A204.1 (cell line): Measurements from ENCODE around the gene SOWAHC.
"Not testable (repeated sequence)": the region's sequence is repeated elsewhere in the genome, so short reads cannot be mapped to it uniquely, and the experiment has no call there.

Experiments
- FAIRE-seq: peaks from 2 replicates; lab custom pipeline; 2012; peaks lifted over from hg19 to GRCh38; lab: Jason Lieb, UNC

The SOWAHC gene

GRCh38 chr2:109615637-109616144, 1.5 kb downstream of the SOWAHC start:
- no peak for FAIRE-seq

DNA sequence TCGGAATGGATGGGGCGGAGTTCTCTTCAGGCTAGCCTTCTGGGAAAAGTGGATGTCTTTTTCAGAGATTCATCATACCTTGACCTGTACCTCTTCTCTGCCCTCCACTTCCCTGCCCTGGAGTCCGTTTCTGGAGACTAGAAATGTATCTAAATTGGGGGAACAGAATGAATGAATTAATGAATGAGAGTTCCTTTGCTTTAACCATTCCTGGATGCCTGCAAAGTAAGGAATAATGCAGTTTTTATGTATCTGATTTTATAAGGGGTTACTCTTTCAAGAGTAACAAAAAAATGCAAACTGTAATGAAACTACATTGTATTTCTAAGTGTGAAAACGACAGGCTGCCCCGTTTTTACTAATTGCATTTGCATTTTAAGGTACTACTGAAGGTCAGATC, 2.0 kb downstream of the SOWAHC start:
- FAIRE-seq = no peak

DNA sequence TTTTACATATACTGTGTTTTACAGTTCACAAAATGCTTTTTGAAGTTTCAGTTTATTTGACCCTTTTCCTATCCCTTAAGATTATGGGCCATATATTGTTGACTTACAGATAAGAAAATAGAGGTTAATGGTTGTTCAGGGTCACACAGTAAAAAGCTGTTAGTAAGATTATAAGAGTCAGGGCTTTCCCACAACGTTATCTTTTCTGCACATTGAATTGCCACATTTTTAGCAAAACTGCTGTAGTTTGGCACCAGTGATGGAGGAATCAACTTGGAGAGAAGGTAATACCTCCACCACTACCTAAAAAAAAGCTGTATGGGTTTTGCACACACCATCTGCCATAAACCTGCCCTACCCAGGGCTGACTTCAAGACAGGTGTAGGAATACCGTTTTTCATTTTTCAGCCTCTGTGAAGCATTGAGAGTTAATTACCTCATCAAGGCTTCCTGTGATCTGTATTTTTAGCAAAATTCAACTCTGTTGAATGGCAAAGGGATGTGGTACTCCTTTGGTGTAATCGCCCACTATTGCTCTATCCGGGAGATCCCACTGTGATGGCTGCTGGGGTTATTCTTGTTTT, 5.0 kb downstream of the SOWAHC start:
- FAIRE-seq = no peak

- FAIRE-seq = no peak
Measured at GRCh38 chr2:109623297-109623696, 9.1 kb downstream of the SOWAHC start.

GRCh38 chr2:109623923-109624322, 9.8 kb downstream of the SOWAHC start:
- FAIRE-seq = no peak

- FAIRE-seq = no peak
Measured at GRCh38 chr2:109624339-109624738, 10.2 kb downstream of the SOWAHC start.

DNA sequence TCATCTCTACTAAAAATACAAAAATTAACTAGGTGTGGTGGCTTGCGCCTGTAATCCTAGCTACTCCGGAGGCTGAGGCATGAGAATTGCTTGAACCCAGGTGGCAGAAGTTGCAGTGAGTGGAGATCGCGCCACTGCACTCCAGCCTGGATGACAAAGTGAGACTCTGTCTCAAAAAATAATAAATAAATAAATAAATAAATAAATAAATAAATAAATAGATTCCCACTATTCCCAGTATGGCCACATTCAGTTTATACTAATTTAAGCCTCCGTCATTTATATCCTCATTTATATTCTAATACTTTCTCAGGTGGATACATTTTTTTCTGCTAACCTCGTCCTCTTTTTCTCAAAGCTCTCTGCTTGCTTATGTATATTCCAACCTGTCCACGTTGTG, 14.2 kb downstream of the SOWAHC start:
- FAIRE-seq = not testable (repeated sequence)

DNA sequence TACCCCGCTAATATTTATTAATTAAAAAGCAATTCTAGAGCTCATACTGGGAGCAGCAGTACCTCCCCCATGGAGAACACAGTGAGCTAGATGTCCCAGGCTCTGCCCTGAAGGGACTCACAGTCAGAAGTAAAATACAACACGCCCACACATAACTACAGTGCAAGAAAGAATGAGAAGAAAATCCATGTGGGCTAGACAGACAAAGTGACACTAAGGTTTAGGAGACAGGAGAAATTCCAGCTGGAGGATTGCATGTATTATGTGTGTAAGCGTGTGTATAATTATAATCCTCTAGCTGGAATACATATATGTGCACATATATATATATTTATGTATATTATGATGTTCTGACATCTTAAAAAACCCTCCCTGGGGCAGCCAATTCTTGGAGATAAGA, 15.7 kb downstream of the SOWAHC start:
- no peak for FAIRE-seq

DNA sequence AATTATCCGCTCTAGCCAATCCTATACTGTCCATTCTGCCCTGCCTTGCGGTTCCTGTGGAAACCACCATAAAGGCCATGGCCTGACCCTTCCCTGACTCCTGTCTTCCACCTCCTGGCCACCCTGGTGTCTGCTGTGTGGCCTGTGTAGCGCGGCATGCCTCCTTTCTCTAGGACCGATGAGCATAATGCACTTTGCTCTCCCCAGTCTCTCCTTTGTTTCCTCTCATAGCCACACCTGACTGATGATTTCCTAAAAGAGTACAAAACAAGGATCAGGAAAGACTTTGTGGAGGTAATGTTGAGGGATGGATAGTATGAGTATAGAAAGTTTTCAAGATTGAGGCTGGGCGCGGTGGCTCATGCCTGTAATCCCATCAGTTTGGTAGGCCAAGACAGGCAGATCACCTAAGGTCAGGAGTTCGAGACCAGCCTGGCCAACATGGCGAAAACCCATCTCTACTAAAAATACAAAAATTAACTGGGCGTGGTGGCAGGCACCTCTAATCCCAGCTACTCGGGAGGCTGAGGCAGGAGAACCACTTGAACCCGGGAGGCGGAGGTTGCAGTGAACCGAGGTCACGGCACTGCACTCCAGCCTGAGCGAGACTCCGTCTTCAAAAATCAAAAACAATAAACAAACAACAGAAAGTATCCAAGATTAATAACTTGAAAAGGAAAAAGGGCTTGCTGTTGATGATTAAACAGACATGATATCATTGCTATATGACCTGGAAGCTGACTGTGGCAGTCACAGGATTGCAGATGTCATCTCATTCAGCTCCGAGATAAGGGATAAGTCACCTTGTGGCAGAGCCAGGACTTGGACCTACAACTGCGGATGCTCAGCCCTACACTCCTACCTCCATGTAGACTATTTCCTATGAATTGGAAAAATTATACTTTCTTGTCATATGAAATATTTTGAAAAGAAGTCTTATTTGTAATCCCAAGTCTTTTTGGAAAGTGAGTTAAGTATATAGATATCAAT, 16.6 kb downstream of the SOWAHC start:
- FAIRE-seq = no peak

DNA sequence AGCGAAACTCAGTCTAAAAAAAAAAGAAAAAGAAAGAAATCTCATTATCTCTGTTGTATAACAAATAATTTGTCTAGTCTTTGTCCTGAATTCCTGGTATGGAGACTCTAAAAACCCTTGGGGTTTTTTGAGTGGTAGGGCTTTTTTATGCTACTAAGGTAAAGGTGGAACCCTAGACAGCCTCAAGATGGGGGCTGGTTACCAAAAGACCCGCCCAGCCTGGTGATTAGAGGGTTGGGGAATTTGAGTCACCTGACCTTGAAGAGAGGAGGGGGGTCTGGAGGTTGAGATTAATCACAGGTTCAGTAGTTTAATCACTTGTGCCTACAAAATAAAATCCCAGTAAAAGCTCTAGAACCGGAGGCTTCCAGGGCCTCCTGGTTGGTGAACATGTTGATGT, 17.6 kb downstream of the SOWAHC start:
- no peak for FAIRE-seq

DNA sequence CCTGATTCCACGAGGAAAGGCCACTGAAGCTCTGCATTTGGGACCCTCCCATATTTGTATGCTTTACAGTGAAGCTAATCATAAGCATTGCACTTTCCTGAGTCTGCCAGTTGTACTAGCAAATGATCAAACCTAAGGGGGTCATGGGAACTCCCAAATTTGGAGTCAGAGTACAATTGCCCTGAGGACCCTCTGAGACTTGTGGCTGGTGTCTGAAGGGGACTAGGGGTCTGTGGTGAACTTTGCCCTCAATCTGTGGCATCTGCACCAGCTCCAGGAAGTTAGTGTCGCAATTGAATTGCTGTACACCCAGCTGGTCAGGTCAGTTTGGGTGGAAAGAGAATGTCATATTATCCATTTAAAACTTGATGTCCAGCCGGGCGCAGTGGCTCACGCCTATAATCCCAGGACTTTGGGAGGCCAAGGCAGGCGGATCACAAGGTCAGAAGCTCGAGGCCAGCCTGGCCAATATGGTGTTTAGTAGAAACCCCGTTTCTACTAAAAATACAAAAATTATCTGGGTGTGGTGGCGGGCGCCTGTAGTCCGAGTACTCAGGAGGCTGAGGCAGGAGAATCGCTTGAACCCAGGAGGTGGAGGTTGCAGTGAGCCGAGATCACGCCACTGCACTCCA, 18.1 kb downstream of the SOWAHC start:
- FAIRE-seq = no peak

- no peak for FAIRE-seq
Measured at GRCh38 chr2:109633284-109633961, 19.3 kb downstream of the SOWAHC start.

DNA sequence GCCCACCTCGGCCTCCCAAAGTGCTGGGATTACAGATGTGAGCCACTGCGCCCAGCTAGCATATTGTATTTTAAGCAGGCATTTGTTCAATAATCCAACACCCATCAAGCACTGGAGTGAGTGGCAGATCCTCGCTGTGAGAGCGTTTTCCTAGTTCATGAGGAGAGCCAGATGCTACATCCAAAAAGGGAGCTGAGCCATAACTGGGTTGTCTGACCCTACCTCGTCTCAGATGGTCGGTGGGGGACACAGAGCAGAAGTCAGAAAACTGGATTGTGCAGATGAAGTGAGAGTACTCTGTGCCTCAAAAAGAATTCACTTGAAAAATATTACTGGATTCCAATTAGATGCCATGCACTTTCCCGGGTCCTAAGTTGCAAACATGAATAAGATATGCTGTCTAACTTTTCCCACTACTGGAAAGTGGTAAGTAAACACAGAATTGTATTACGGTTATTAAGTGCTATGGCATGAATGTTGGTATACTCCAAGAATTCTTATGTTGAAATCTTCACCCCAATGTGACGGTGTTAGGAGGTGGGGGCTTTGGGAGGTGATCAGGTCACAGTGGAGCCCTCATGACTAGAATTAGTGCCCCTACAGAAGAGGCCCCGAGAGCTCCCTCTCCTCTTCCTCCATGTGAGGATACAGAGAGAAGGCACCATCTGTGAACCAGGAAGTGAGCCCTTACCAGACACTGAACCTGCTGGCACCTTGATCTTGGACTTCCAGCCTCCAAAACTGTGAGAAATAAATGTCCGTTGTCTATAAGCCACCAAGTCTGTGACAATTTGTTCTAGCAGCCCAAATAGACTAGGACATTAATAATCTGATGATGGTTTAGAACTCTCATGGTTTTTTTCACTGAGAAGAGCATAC, 21.5 kb downstream of the SOWAHC start:
- FAIRE-seq = no peak

DNA sequence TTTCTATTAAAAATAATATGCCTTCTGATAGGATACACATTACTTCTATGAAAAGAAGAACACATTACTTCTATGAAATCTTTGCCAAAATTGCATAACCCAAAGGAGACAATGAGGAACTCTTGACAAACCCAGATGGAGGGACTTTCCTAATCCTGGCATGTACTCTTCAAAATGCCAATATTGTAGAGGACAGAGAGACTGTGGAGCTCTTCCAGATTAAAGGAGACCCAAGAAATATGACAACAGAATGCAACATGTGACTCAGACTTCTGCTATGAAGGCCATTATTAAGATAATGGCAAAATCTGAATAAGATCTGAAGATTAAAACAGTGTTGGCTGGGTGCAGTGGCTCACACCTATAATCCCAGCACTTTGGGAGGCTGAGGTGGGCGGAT, 22.2 kb downstream of the SOWAHC start:
- no peak for FAIRE-seq

GRCh38 chr2:109637749-109638570, 23.8 kb downstream of the SOWAHC start:
- no peak for FAIRE-seq

DNA sequence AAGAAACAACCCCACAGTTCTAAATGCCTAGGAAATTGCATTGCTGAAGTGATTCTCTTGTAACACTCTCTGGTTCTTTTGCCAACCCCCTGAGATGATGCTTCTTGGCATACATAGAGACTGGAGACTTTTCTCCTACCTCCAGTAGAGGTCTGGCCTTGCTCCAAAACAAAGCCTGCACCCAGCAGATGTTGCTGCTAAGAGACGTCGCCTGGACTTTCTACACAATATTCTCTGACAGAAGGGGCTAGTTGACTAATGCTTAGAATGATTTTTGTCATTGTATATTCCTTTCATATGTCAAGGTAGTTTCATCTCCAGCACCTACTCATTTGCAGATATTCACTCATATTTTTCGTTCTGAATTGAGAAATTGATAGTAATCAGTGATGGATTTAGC, 24.6 kb downstream of the SOWAHC start:
- no peak for FAIRE-seq

DNA sequence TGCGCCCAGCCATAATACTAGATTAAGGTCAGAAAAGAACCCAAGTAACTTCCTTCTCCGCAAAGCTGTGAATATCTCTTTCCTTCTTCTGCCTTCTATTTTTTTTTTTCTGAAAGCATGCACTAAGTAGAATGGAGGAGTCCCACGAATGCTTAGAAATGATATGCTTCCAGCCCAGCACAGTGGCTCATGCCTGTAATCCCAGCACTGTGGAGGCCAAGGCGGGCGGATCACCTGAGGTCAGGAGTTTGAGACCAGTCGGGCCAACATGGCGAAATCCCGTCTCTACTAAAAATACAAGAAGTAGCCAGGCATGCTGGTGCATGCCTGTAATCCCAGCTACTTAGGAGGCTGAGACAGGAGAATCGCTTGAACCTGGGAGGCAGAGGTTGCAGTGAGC, 25.8 kb downstream of the SOWAHC start:
- not testable (repeated sequence) for FAIRE-seq

- no peak for FAIRE-seq
Measured at GRCh38 chr2:109644571-109645275, 30.6 kb downstream of the SOWAHC start.

- no peak for FAIRE-seq
Measured at GRCh38 chr2:109645412-109646184, 31.4 kb downstream of the SOWAHC start.
